HepG2 (cell line): ENCODE data around the gene PDK1. TPM values are rescaled to one million over a fixed set of nuclear protein-coding genes. Genes with fewer than 3 reads are reported as not detected.

ENCODE experiments used
- ATAC-seq: fragments of 200-7000 bp; cut with Tn5 transposase; 3 replicates; pipeline ENCODE4 v1.9.1; 2020; ENCODE audit warnings: mild to moderate bottlenecking, moderate library complexity
- BruUV-seq: library from RNA; stranded (reverse); fragments of 400-500 nt; replicated peaks from 2 replicates; lab custom pipeline; 2021; lab: Mats Ljungman, UMichigan
- CTCF ChIA-PET: fragments of 300-600 bp; formaldehyde crosslinking; extraction: SDS; loops from one replicate; lab custom pipeline; 2021; ENCODE audit warnings: low total read pairs, inconsistent platforms, low intra/inter-chr PET ratio; lab: Yijun Ruan, JAX
- POLR2A ChIA-PET: fragments of 350-600 bp; sonication (Branson Sonifier 250); formaldehyde crosslinking; loops from one replicate; lab custom pipeline; 2020; ENCODE audit warnings: antibody characterized with exemption, inconsistent platforms; lab: Yijun Ruan, JAX
- DNase-seq: peaks from one replicate; pipeline ENCODE4 v3.0.0-alpha.2; 2015; ENCODE audit warnings: low spot score
- FAIRE-seq: peaks from 3 replicates; lab custom pipeline; 2011; peaks lifted over from hg19 to GRCh38; lab: Jason Lieb, UNC
- H2AFZ ChIP-seq: one replicate; pipeline ENCODE4 v1.6.1; 2011; ENCODE audit warnings: low read length, inconsistent platforms
- H3K27ac ChIP-seq: fragments of 300-600 bp; 3 replicates; pipeline ENCODE4 v1.8.0; 2011; ENCODE audit warnings: mixed run types, mild to moderate bottlenecking, mixed read lengths, low read length, inconsistent platforms; ENCODE audit not compliant: insufficient read depth; ENCODE audit errors: extremely low read length
- H3K27me3 ChIP-seq, 2 experiments: fragments of 200-600 bp in 1 of 2; 2 replicates in 1 of 2; 3 replicates in 1 of 2; pipeline versions ENCODE4 v1.6.0 to v1.8.0; 2011; ENCODE audit warnings: low read length in 2 of 2, mild to moderate bottlenecking in 2 of 2, moderate library complexity in 2 of 2, inconsistent platforms in 1 of 2; ENCODE audit not compliant: insufficient read depth in 2 of 2, control insufficient read depth in 1 of 2
- H3K36me3 ChIP-seq, 2 experiments: fragments of 200-600 bp in 1 of 2; replicated peaks in 1 of 2; 2 replicates in 1 of 2; 3 replicates in 1 of 2; pipeline versions ENCODE4 v1.5.1 to v1.8.0; 2011; ENCODE audit warnings: low read length in 2 of 2, inconsistent platforms in 1 of 2; ENCODE audit not compliant: insufficient read depth in 2 of 2, control insufficient read depth in 1 of 2
- H3K4me1 ChIP-seq: 2 replicates; pipeline ENCODE4 v1.5.1; 2012; ENCODE audit warnings: low read length, inconsistent platforms; ENCODE audit not compliant: insufficient read depth
- H3K4me2 ChIP-seq: 2 replicates; pipeline ENCODE4 v1.6.0; 2011; ENCODE audit warnings: low read depth, low read length, inconsistent platforms
- H3K4me3 ChIP-seq, 3 experiments: fragments of 200-600 bp in 1 of 3; sonication (generic), shearing (Covaris generic) in 1 of 3; replicated peaks in 1 of 3; 2 replicates each; pipeline ENCODE4 v1.5.1; 2011 to 2016; ENCODE audit warnings: low read length in 3 of 3, inconsistent platforms in 2 of 3, low read depth in 2 of 3, mild to moderate bottlenecking in 2 of 3, control low read depth in 1 of 3, mixed read lengths in 1 of 3; ENCODE audit not compliant: insufficient read depth in 1 of 3
- H3K79me2 ChIP-seq: one replicate; pipeline ENCODE4 v1.6.1; 2011; ENCODE audit warnings: low read length, inconsistent platforms; ENCODE audit not compliant: insufficient read depth
- H3K9ac ChIP-seq: 2 replicates; pipeline ENCODE4 v1.6.0; 2011; ENCODE audit warnings: mild to moderate bottlenecking, low read depth, low read length, inconsistent platforms; ENCODE audit not compliant: insufficient read depth
- H3K9me3 ChIP-seq: 2 replicates; pipeline ENCODE4 v1.5.1; 2012; ENCODE audit warnings: mild to moderate bottlenecking, low read length
- H4K20me1 ChIP-seq: 2 replicates; pipeline ENCODE4 v1.6.0; 2011; ENCODE audit warnings: inconsistent platforms, mild to moderate bottlenecking, low read length, moderate library complexity; ENCODE audit not compliant: insufficient read depth
- REST ChIP-seq, 2 experiments: IDR thresholded peaks; 2 replicates each; pipeline ENCODE4 v1.6.1; 2011 to 2012; ENCODE audit warnings: low read length in 2 of 2, borderline replicate concordance in 1 of 2, low read depth in 1 of 2, mild to moderate bottlenecking in 1 of 2, moderate library complexity in 1 of 2
- TCF7L2 ChIP-seq: IDR thresholded peaks from 2 replicates; pipeline ENCODE4 v1.6.1; 2011; ENCODE audit warnings: mild to moderate bottlenecking, low read depth, low read length, moderate library complexity
- THRA ChIP-seq: sonication (generic); formaldehyde crosslinking; IDR thresholded peaks from 2 replicates; pipeline ENCODE4 v1.4.0; 2020; ENCODE audit warnings: missing genetic modification reagents, borderline replicate concordance
- ZNF331 ChIP-seq: sonication (generic); formaldehyde crosslinking; IDR thresholded peaks from 2 replicates; pipeline ENCODE4 v1.4.0; 2020; ENCODE audit warnings: missing genetic modification reagents
- ZNF567 ChIP-seq: sonication (generic); formaldehyde crosslinking; IDR thresholded peaks from 2 replicates; pipeline ENCODE4 v1.8.1; 2023; ENCODE audit warnings: mild to moderate bottlenecking, missing genetic modification reagents, borderline replicate concordance
- in situ Hi-C: cut with HindIII; loops from 2 replicates; pipeline ENCODE4 v1.10.0; 2017; ENCODE audit warnings: low pct_unique_long_range_greater_than_20kb; ENCODE audit not compliant: extremely low pct_ligation_motif_present
- intact Hi-C: fragments of 100-400 bp; cut with micrococcal nuclease; formaldehyde crosslinking; loops from one replicate; pipeline ENCODE4 v1.10.0; 2022; ENCODE audit not compliant: unreplicated experiment
- polyA plus RNA-seq, 8 experiments: library from polyadenylated mRNA; depleted of rRNA in 3 of 8; stranded (reverse) in 7 of 8; unstranded in 1 of 8; fragments of >200 nt; fragmentation: Illumina TruSeq in 4 of 8; extraction: Trizol in 4 of 8; gene quantifications; 2 replicates each; pipeline versions ENCODE4 v1.2.1 to v1.2.3, GENCODE V29; 2011 to 2016; ENCODE audit warnings: low read depth in 4 of 8, missing spikeins in 1 of 8, mixed read lengths in 1 of 8; ENCODE audit not compliant: insufficient read depth in 1 of 8
- total RNA-seq, 5 experiments: library from RNA; depleted of rRNA; stranded (reverse); fragments of >200 nt; fragmentation: Illumina TruSeq; extraction: Trizol; gene quantifications; 2 replicates each; pipeline ENCODE4 v1.2.3, GENCODE V29; 2016; ENCODE audit warnings: low read depth in 1 of 5
- TF ChIP-seq, protein P1 (sequence below): sonication (generic); formaldehyde crosslinking; IDR thresholded peaks from 2 replicates; pipeline ENCODE4 v1.5.1; 2020; ENCODE audit warnings: missing genetic modification reagents, mild to moderate bottlenecking, borderline replicate concordance
- TF ChIP-seq, protein P2 (sequence below): sonication (generic); formaldehyde crosslinking; conservative IDR thresholded peaks from 2 replicates; pipeline ENCODE4 v1.8.1; 2023; ENCODE audit warnings: missing genetic modification reagents

The PDK1 gene
- total and polyA plus RNA-seq, 2 of the 13 experiments (the other 11 are each of a cell fraction or from before 2014, with no cell fraction given), result 11.9 to 96.9 TPM

DNA sequence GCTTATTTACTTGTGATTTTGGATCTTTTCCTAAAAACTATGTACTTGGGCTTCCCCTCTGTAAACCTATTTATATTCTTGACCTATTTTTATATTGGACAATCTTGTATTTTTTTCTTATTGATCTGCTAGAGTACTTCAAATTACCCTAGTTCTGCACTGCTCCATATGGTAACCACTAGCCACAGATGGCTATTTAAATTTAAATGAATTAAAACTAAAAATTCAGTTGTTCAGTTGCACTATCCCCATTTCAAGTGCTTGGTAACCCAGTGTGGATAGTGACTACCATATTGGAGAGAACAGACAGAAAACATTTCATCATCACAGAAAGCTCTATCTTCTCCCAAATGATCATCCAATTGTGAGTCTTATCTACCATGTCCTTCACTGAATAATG lies 74.3 kb downstream of the PDK1 start:
- DNase-seq (no peak), ATAC-seq (no peak), FAIRE-seq (no peak)
- BruUV-seq, result no TSS peak
- H3K36me3 ChIP-seq, result peaks cover 3 to 7% of the 10 kb centered on the region in 2 experiments; a peak in 2 of 5 replicates
- H3K79me2 ChIP-seq, result no peaks in the 10 kb centered on the region
- in situ Hi-C loops (no loop called here), intact Hi-C loops (no loop called here)
- no peaks in the 10 kb centered on the region for H3K9me3 ChIP-seq
- CTCF ChIA-PET, result no interaction called here
- no peaks in the 10 kb centered on the region for H4K20me1 ChIP-seq
- H3K9ac ChIP-seq, result no peak overlapping the region
- POLR2A ChIA-PET, result no interaction called here
- no peak overlapping the region for H3K27ac ChIP-seq
- H3K4me1 ChIP-seq, result no peaks in the 10 kb centered on the region
- TF ChIP-seq, protein P1, sequence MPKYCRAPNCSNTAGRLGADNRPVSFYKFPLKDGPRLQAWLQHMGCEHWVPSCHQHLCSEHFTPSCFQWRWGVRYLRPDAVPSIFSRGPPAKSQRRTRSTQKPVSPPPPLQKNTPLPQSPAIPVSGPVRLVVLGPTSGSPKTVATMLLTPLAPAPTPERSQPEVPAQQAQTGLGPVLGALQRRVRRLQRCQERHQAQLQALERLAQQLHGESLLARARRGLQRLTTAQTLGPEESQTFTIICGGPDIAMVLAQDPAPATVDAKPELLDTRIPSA, result no peak
- no peak for TF ChIP-seq TCF7L2
- TF ChIP-seq ZNF567, result no peak
- TF ChIP-seq ZNF331 (CRISPR knock-in tag), result no peak
- TF ChIP-seq, protein P2, sequence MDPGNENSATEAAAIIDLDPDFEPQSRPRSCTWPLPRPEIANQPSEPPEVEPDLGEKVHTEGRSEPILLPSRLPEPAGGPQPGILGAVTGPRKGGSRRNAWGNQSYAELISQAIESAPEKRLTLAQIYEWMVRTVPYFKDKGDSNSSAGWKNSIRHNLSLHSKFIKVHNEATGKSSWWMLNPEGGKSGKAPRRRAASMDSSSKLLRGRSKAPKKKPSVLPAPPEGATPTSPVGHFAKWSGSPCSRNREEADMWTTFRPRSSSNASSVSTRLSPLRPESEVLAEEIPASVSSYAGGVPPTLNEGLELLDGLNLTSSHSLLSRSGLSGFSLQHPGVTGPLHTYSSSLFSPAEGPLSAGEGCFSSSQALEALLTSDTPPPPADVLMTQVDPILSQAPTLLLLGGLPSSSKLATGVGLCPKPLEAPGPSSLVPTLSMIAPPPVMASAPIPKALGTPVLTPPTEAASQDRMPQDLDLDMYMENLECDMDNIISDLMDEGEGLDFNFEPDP (CRISPR knock-in tag), result no peak
- TF ChIP-seq REST (IDR thresholded peaks at IDR 0.05; ENCODE audit: borderline replicate concordance in 1 of 2, low read depth in 1 of 2, low read length in 2 of 2), result no peak
- TF ChIP-seq THRA, result no peak
- no peak overlapping the region for H2AFZ ChIP-seq
- H3K4me2 ChIP-seq, result no peak overlapping the region
- H3K27me3 ChIP-seq, result no peaks in the 10 kb centered on the region
- H3K4me3 ChIP-seq, result no peak overlapping the region
